Stimulated activated naive CD8-positive, alpha-beta T cell treated with anti-CD3 and anti-CD28 coated beads, Interleukin-15, Interleukin-2, amounts not matched to agents 100 ng/mL and 50 ng/mL, for 24 hours (primary cell): ENCODE data around the gene PCED1B.
"Not testable (repeated sequence)": the region's sequence is repeated elsewhere in the genome, so short reads cannot be mapped to it uniquely, and the experiment has no call there.

Source experiments
- H3K27ac Mint-ChIP-seq: one replicate; pipeline ENCODE4 v1.8.0; 2021; ENCODE audit warnings: mild to moderate bottlenecking, mixed read lengths
- H3K27me3 Mint-ChIP-seq: one replicate; pipeline ENCODE4 v1.8.0; 2021; ENCODE audit warnings: mixed read lengths
- H3K36me3 Mint-ChIP-seq: one replicate; pipeline ENCODE4 v1.8.0; 2021; ENCODE audit warnings: low read depth, mixed read lengths
- H3K4me1 Mint-ChIP-seq: one replicate; pipeline ENCODE4 v1.8.0; 2021; ENCODE audit warnings: low read depth, mixed read lengths
- H3K4me3 Mint-ChIP-seq: one replicate; pipeline ENCODE4 v1.8.0; 2021; ENCODE audit warnings: mild to moderate bottlenecking, mixed read lengths
- H3K9me3 Mint-ChIP-seq: one replicate; pipeline ENCODE4 v1.8.0; 2021; ENCODE audit warnings: mixed read lengths

PCED1B gene

GRCh38 chr12:47182164-47182938 is 102.9 kb downstream of the PCED1B start:
- not testable (repeated sequence) for H3K9me3 Mint-ChIP-seq, H3K27me3 Mint-ChIP-seq, H3K27ac Mint-ChIP-seq, H3K4me3 Mint-ChIP-seq
- Mint-ChIP-seq H3K4me1 (peaks cover 29% of the 10 kb centered on the region), H3K36me3 (peaks cover 22% of the 10 kb centered on the region)

- H3K27ac Mint-ChIP-seq: no peak overlapping the region
- H3K36me3 Mint-ChIP-seq: peaks cover 24% of the 10 kb centered on the region
- H3K27me3 Mint-ChIP-seq: no peaks in the 10 kb centered on the region
- peaks cover 4% of the 10 kb centered on the region for H3K9me3 Mint-ChIP-seq
- H3K4me1 Mint-ChIP-seq: peaks cover 39% of the 10 kb centered on the region
- H3K4me3 Mint-ChIP-seq: no peak overlapping the region
These were observed 104.8 kb downstream of the PCED1B start for GRCh38 chr12:47184229-47184628.

GRCh38 chr12:47184813-47185212 is 105.4 kb downstream of the PCED1B start:
- H3K27ac Mint-ChIP-seq: no peak overlapping the region
- H3K4me1 Mint-ChIP-seq: peaks cover 44% of the 10 kb centered on the region
- peaks cover 24% of the 10 kb centered on the region for H3K36me3 Mint-ChIP-seq
- H3K9me3 Mint-ChIP-seq: peaks cover 4% of the 10 kb centered on the region
- no peaks in the 10 kb centered on the region for H3K27me3 Mint-ChIP-seq
- no peak overlapping the region for H3K4me3 Mint-ChIP-seq

GRCh38 chr12:47186246-47186645 is 106.8 kb downstream of the PCED1B start:
- H3K9me3 Mint-ChIP-seq: no peaks in the 10 kb centered on the region
- H3K36me3 Mint-ChIP-seq: peaks cover 24% of the 10 kb centered on the region
- no peaks in the 10 kb centered on the region for H3K27me3 Mint-ChIP-seq
- peak overlapping the region; percentile 12 for H3K27ac Mint-ChIP-seq
- H3K4me3 Mint-ChIP-seq: no peak overlapping the region
- peaks cover 59% of the 10 kb centered on the region for H3K4me1 Mint-ChIP-seq

- peaks cover 27% of the 10 kb centered on the region for H3K36me3 Mint-ChIP-seq
- no peaks in the 10 kb centered on the region for H3K27me3 Mint-ChIP-seq
- H3K4me1 Mint-ChIP-seq: peaks cover 74% of the 10 kb centered on the region
These were observed 109.4 kb downstream of the PCED1B start for GRCh38 chr12:47188576-47189441.

GRCh38 chr12:47189728-47190127 is 110.3 kb downstream of the PCED1B start:
- Mint-ChIP-seq H3K9me3 (no peaks in the 10 kb centered on the region), H3K4me1 (peaks cover 83% of the 10 kb centered on the region), H3K27me3 (no peaks in the 10 kb centered on the region), H3K4me3 (no peak overlapping the region), H3K27ac (peak overlapping the region; percentile 92), H3K36me3 (peaks cover 27% of the 10 kb centered on the region)

More at GRCh38 chr12:47188576-47189441, 109.4 kb downstream of the PCED1B start:
- no peaks in the 10 kb centered on the region for H3K9me3 Mint-ChIP-seq
- no peak overlapping the region for H3K4me3 Mint-ChIP-seq
- peak overlapping the region; percentile 1 for H3K27ac Mint-ChIP-seq

- Mint-ChIP-seq H3K4me1 (peaks cover 89% of the 10 kb centered on the region), H3K27me3 (no peaks in the 10 kb centered on the region), H3K27ac (peak overlapping the region; percentile 92), H3K4me3 (peak overlapping the region; percentile 80), H3K9me3 (no peaks in the 10 kb centered on the region), H3K36me3 (peaks cover 22% of the 10 kb centered on the region)
These were observed 110.9 kb downstream of the PCED1B start for GRCh38 chr12:47190271-47190750.

GRCh38 chr12:47190905-47191304 is 111.5 kb downstream of the PCED1B start:
- H3K27me3 Mint-ChIP-seq: no peaks in the 10 kb centered on the region
- H3K27ac Mint-ChIP-seq: peak overlapping the region; percentile 92
- peaks cover 22% of the 10 kb centered on the region for H3K36me3 Mint-ChIP-seq
- H3K9me3 Mint-ChIP-seq: no peaks in the 10 kb centered on the region
- H3K4me1 Mint-ChIP-seq: peaks cover 95% of the 10 kb centered on the region
- peak overlapping the region; percentile 80 for H3K4me3 Mint-ChIP-seq

- no peaks in the 10 kb centered on the region for H3K27me3 Mint-ChIP-seq
- no peaks in the 10 kb centered on the region for H3K9me3 Mint-ChIP-seq
- H3K4me3 Mint-ChIP-seq: peak overlapping the region; percentile 80
- peaks cover 19% of the 10 kb centered on the region for H3K36me3 Mint-ChIP-seq
- H3K4me1 Mint-ChIP-seq: peaks cover 88% of the 10 kb centered on the region
- peak overlapping the region; percentile 92 for H3K27ac Mint-ChIP-seq
These were observed 112.6 kb downstream of the PCED1B start for GRCh38 chr12:47192051-47192450.

GRCh38 chr12:47193066-47193465 is 113.6 kb downstream of the PCED1B start:
- H3K4me3 Mint-ChIP-seq: peak overlapping the region; percentile 80
- H3K4me1 Mint-ChIP-seq: peaks cover 87% of the 10 kb centered on the region
- peak overlapping the region; percentile 92 for H3K27ac Mint-ChIP-seq
- H3K27me3 Mint-ChIP-seq: no peaks in the 10 kb centered on the region
- H3K9me3 Mint-ChIP-seq: no peaks in the 10 kb centered on the region
- H3K36me3 Mint-ChIP-seq: peaks cover 17% of the 10 kb centered on the region

- Mint-ChIP-seq H3K4me3 (peak overlapping the region; percentile 32), H3K36me3 (peaks cover 21% of the 10 kb centered on the region), H3K27me3 (no peaks in the 10 kb centered on the region), H3K4me1 (peaks cover 86% of the 10 kb centered on the region), H3K9me3 (no peaks in the 10 kb centered on the region), H3K27ac (peak overlapping the region; percentile 92)
These were observed 115.1 kb downstream of the PCED1B start for GRCh38 chr12:47194501-47194900.

- no peaks in the 10 kb centered on the region for H3K27me3 Mint-ChIP-seq
- H3K4me1 Mint-ChIP-seq: peaks cover 67% of the 10 kb centered on the region
- peak overlapping the region; percentile 50 for H3K27ac Mint-ChIP-seq
- no peaks in the 10 kb centered on the region for H3K9me3 Mint-ChIP-seq
- H3K4me3 Mint-ChIP-seq: no peak overlapping the region
- H3K36me3 Mint-ChIP-seq: peaks cover 36% of the 10 kb centered on the region
These were observed 121.0 kb downstream of the PCED1B start for GRCh38 chr12:47200446-47200845.

- H3K4me1 Mint-ChIP-seq: peaks cover 67% of the 10 kb centered on the region
- H3K9me3 Mint-ChIP-seq, H3K27ac Mint-ChIP-seq, H3K4me3 Mint-ChIP-seq, H3K27me3 Mint-ChIP-seq: not testable (repeated sequence)
- peaks cover 43% of the 10 kb centered on the region for H3K36me3 Mint-ChIP-seq
These were observed 121.8 kb downstream of the PCED1B start for GRCh38 chr12:47201190-47201589.

GRCh38 chr12:47202176-47202575 is 122.8 kb downstream of the PCED1B start:
- Mint-ChIP-seq H3K27ac (peak overlapping the region; percentile 22), H3K4me1 (peaks cover 76% of the 10 kb centered on the region), H3K9me3 (no peaks in the 10 kb centered on the region), H3K27me3 (no peaks in the 10 kb centered on the region), H3K4me3 (no peak overlapping the region), H3K36me3 (peaks cover 53% of the 10 kb centered on the region)
